Activated CD8-positive, alpha-beta memory T cell treated with anti-CD3 and anti-CD28 coated beads for 24 hours (primary cell): ENCODE results near the gene ZNF274.
"Not testable (repeated sequence)": the region's sequence is repeated elsewhere in the genome, so short reads cannot be mapped to it uniquely, and the experiment has no call there.

Experiments
- DNase-seq: peaks from one replicate; pipeline ENCODE4 v3.0.0-alpha.2; 2020

The ZNF274 gene

DNA sequence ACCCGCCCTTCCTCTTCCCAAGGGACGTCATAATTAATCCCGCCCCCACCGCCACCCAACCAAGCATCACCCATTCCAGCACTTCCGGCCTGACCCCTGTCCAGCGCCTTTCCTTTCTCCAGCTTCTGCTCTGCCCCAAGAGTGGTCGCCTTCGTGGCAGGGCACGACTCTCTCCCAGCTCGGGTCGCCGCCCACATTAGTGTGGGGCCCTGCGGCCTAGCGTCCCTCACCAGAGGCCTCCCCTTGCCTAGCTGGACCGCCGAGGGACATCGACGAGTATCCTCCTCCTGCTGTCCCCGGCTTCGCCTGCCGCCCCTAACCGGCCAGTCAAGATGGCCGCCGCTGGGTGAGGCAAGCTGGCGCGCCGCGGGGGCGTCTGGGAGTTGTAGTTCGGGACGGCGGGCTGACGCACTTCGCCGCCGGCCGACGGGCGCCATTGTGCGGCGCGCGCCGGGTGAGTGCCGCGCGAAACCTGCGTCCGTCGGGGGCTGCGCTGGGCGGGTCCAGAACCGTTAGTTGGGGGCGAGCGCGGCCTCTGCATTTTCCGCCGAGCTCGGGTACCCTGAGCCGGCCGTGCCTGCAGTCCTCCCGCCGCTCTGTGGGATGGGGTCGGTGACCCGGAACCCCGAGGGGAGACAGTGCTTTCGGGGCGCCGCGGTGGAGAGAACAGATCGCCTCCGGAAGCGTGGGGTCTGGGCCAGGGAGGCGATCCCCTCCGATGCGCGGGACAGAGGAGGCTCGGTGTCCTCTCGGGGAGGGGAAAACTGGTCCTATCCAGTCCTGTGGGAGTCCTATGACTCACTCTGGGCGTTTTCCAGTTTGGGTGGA, at the start of gene ZNF274:
TSS of gene ZNF274 (plus strand) at position 73 of the 828 bp plus-strand sequence. CDS start 905 bp downstream, outside the sequence.
- DNase-seq = peak; percentile 97

DNA sequence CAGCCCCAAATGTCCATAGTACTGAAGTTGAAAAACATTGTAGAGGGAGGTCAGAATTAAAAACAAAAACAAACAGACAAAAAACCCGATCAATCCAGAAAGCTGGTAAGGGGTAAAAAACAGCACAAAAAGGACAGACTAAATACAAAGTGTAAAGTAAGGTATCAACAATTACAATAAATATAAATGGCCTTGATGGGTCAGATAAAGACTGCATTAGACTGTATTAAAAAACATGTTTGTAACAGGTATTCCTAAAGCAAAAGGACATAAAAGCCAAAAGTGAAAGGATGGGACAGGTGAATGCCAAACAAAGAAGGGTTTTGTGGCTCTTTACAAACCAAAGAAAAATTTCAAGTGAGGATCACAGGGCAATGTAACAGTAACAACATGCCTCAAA, 48.6 kb upstream of the ZNF274 start:
- no peak for DNase-seq

DNA sequence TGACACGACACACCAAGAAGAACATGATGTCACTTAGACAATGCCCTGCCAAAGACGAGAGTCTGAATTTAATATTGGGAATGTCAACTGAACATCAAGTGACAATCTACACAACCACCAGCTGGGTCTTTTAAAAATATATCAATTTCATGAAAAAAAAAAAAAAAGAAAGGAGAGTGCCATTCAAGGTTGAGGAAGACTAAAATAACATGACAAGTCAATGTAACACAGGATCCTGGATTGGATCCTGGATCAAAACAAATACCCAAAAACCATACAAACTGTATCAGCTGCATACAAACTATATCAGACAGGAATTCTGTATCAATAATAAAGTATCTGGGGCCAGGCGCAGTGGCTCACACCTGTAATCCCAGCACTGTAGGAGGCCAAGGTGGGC, 37.0 kb upstream of the ZNF274 start:
- DNase-seq = no peak

DNA sequence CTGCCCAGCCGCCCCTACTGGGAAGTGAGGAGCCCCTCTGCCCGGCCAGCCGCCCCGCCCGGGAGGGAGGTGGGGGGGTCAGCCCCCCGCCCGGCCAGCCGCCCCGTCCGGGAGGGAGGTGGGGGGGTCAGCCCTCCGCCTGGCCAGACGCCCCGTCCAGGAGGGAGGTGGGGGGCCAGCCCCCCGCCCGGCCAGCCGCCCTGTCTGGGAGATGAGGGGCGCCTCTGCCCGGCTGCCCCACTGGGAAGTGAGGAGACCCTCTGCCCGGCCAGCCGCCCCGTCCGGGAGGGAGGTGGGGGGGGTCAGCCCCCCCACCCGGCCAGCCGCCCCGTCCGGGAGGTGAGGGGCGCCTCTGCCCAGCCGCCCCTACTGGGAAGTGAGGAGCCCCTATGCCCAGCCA, 35.4 kb upstream of the ZNF274 start:
- not testable (repeated sequence) for DNase-seq

DNA sequence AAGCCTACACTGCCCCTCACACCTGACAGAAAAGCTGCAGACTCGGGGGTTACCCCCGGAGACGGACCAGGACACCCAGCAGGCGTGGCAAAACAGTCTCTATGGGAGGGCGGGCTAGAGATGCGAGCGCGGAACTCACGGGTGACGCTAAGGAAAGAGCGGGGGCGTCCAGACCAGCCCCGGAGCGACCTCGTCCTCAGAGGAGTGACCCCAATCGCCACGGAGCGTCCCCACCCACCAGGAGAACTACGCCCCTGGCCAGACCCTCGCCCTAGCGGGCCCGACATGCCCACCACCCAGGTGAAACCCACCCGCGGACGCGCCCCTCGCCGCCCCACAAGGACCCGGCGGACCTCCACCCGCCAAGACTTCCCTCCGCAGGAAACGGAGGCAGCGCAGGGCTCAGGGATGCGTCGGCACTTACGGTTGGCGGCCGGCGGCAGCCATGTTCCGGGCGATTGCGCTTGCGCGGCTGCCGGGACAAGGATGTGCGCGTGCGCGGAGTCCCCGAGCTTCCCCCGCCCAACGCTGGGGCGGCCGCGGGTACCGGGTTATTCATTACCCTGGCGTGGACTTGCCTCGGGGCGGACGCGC, 32.4 kb upstream of the ZNF274 start, which contains the start of gene ZNF329:
TSS of gene ZNF329 (minus strand) at position 462 of the 594 bp plus-strand sequence. CDS start 21,286 bp downstream, outside the sequence.
- peak; percentile 99 for DNase-seq

DNA sequence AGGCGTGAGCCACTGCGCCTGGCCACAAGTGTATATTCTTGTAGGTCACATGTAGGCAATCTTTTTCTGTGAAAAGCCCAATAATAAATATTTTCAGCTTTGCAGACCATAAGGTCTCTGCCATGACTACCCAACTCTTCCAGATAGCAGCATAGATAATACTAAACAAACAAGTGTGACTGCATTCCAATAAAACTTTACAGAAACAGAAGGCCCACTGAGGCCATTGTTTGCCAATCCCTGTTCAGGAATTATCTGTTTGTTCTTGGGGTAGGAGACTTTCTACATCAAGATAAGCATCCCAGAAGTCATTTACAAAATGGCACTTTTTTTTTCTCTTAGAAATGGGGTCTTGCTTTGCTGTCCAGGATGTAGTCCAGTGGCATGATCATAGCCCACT, 29.5 kb upstream of the ZNF274 start:
- no peak for DNase-seq

DNA sequence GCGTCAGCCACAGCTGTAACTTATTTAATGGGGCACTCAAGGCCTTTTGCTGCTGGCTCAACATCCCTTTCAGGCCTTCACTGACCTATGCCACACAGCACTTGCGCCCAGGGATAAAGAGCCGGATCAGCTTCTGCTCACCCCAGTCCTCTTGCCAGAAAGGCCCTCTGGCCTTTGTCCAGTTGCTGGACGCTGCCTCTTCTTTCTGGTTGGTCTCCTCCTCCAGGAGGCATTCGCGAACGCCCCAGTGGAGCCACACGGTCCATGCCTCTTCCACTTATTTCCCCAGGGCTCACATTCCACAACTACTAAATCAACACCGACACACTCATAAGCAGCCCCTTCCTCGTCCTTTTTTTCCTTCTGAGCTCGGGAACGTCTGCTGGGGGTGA, 28.6 kb upstream of the ZNF274 start:
- DNase-seq = no peak

DNA sequence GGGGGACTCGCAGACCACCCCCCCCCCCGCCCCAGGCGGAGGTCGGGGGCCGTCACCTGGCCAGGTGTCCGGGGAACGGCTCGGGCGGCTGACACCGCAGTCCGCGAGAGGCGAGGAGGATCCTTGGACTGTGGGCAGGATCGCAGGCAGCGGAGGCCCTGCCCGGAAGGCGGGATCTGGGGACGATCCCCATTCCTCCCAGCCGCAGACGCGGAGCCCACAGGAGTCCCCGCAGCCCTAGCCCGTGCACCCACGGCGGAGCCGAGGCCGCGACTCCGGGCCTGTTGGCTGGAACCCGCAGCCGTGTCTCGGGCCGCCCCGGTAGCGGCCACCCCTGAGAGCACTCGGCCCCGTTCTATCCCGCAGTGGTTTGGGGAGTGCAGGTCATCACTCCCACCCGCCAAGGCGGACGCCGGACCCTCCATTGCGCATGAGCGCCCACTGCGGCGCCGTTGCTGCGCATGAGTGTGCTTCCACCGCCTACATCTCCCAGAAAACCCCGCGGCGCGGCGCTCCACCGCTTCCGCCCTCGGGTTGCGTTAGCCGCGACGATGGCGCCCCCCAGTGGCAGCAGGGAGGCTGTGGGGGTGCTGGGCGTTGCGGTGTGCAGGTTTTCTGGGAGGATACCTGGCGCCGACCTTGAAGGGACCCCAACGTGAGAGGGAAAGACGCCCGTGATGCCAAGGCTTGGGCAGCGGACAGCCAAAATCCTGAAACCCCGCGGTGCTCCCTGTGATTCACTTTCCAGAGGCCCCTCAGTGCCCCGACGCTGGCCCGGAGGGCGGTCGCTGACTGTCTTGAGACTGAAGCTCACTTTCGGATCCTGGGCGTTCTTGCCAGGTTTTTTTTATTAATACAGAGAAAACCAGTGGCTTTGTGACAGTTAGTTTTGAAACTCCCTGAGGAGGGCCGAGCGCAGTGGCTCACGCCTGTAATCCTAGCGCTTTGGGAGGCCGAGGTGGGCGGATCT, 27.9 kb upstream of the ZNF274 start:
- DNase-seq = peak; percentile 100

DNA sequence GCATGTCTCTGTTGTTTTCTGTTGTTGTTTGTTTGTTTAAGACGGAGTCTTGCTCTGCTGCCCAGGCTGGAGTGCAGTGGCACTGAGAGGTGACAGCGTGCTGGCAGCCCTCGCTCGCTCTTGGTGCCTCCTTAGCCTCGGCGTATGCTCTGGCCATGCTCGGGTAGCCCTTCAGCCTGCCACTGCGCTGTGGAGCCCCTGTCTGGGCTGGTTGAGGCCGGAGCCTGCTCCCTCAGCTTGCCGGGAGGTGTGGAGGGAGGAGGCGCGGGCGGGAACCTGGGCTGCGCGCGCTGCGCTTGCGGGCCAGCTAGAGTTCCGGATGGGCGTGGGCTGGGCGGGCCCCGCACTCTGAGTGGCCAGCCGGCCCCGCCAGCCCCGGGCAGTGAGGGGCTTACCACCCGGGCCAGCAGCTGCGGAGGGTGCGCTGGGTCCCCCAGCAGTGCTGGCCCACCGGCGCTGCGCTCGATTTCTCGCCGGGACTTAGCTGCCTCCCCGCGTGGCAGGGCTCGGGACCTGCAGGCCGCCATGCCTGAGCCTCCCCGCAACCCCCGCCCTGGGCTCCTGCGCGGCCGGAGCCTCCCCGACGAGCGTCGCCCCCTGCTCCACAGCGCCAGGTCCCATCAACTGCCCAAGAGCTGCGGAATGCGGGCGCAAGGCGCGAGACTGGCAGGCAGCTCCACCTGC, 25.7 kb upstream of the ZNF274 start:
- DNase-seq = no peak

DNA sequence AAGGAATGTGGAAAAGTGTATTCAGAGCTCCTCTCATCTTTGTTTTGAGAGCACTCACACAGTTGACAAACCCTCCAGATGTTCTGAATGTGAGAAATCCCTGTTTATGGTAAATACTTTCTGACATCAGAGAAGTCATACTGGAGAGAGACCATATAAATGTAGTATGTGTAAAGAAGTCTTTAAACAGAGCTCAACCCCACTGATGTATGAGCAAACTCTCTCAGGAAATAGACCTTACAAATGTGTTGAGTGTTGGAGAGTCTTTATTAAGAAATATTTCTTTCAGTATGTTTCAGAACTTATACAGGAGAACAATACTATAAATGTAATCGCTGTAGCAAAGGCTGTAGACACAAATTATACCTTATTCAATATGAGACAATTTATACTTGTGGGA, 16.6 kb upstream of the ZNF274 start:
- DNase-seq = no peak

DNA sequence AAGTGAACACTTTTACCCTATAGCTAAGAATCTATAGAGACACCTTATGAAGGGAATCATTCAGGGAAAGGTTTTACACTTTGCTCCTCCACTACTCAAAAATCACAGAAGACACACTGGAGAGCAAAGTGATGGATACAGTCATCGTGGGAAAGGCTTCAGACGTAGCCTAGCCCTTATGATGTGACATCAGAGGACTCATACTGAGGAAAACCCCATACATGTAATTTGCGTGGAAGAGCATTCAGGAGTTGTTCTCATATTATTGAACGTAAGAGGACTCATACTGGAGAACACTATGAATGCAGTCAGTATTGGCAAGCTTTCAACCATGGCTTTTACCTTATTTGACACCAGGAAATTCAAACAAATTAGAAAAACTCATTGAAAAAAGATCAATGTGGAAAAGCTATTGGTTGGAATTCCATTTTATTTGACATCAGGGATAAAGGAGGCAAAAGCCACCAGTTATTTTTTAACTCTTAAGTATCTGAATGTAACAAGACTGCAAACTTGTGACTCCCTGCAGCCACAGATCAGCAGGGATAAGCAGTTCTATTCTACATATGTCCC, 16.1 kb upstream of the ZNF274 start:
- DNase-seq = no peak

DNA sequence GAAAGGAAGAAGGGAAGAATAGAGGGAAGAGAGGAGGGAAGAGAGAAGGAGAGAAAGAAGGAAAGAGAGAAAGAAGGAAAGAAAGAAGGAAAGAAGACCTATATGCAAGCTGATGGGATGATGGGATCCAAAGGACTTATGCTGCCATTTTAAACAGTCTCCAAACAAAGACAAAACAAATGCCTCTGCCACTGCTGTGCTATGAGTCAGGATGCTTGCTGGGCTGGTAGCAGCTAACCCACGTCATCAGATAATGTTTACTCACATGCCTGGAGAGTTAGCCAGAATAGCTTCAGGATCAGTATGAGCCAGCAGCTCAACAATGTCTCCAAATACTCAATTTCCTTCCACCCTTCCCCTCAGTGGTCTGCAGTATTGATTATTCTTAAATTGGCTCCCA, 12.0 kb upstream of the ZNF274 start:
- no peak for DNase-seq

DNA sequence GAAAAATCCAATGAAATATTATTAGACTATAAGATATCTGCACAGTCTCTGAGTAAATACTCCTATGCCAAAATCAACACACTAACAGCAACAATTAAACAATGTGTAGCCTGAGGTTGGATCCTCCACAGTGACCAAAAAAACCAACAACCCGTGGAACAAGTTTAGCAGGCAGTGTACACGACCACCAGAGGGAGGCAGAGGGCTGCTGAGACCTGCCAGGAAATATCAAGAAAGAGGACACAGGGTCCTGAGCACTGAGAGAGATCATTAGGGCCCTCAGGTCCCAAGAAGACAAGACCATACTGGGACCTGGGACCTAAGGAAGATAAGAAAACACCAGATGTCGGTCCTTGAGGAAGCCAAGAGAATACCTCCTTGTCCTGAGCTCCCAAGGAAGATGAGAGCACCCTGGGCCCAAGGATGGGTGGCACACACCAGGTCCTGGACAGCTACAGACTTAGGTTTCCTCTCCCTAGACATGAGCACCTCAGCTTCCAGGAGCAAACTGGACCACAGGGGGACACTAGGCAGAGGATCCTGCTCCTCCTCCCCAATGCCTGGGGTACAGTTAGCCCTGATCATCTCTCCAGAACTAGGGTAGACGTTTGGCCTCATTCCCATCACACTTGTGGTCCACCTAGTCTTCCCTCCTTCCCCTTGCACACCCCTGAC, 822 bp upstream of the ZNF274 start:
- peak; percentile 75 for DNase-seq

DNA sequence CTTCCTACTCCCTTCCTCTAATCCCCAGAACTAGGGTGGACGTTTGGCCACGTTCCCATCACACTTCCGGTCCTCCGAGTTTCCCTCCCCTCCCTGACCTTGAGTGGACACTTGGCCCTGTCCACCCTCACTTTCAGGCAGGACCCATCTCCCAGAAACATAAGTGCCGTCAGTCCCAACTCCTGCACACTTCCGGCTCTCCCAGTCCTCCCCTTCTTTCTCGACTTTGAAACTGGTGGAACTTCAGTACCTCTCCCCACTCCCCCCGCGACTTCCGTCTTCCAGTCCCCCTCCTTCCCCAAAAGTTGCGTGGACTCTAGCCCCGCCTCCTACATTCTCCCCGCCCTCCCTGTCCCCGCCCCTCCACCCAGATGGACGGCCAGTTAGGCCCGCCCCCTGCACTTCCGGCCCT, 278 bp upstream of the ZNF274 start:
- no peak for DNase-seq

DNA sequence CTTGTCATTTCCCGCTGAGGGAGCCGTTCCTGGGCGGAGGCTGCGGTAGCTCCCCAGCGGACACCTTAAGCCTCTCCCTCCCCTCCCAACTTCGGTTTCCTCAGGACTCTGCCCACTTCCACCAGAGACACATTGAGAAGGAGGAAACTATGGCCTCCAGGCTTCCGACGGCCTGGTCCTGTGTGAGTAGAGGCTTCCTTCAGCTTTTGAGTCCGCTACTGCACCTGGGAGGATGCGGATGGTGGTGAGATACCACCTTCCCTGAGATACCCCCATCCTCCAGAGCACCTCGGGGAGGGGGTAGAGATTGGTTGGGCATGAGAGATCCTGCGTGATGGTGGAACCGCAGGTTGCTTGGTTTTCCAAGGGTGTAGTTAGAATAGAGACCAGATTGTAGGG, 955 bp downstream of the ZNF274 start:
- DNase-seq = no peak

DNA sequence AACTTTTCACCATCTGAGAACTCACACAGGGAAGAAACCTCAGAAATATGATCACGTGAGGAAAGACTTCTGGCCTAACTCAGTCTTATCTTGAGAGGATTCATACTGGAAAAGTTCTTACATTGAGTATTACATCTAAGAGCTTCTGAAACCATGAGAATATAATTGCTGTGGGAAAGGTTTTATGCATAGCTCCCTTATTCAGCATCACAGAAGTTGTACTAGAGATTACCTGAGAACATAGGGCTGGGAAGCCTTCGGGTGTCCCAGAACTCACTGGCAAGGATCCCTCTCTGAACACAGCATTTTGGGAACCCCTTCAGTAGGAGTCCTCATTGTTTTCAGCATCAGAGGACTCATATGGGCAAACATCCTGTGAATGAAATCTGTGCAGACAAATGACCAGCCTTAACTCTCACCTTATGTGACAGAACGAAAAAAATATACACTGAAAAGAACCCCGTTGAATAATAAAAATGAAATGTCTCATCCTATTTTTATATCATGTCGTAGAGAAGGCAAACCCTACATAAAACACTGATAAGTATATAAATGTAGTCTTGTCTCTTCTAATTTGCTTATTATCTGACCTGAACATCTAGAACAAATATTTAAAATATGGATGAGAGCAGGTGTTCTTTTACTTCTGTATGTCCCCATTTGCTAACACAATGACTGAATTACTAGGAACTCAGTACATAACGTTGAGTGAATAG, 14.2 kb downstream of the ZNF274 start:
- DNase-seq = no peak

DNA sequence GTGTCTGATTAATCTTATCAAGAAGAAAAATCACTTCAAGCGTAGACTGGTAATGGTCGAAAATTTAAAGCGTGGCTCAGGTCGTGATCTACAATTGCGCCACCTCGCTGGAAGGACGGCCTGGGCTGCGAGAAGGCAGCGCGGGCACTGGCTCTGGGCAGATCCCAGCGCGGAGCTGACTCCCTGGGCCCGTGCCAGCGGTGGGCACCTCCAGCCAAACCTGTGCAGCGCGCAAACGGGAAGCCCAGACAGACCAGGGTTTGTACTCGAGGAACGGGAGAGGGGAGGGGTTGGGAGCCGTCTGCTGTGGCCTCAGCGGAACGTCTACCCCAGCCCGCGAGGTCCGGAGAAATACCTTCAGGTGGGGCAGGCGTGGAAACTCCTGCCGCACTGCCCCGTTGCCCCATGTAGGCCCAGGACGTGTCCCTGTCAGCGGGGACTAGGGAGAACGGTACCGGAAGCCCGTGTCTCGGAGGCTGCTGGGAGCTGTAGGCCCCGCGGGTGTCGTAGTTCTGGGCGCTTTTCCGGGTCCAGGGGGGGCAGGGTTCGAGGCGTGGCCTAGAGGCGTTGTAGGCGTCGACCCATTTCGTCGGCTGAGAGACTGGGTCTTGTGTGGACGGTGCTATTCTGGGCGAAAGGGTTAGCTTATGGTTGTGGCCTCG, 21.1 kb downstream of the ZNF274 start:
- no peak for DNase-seq

DNA sequence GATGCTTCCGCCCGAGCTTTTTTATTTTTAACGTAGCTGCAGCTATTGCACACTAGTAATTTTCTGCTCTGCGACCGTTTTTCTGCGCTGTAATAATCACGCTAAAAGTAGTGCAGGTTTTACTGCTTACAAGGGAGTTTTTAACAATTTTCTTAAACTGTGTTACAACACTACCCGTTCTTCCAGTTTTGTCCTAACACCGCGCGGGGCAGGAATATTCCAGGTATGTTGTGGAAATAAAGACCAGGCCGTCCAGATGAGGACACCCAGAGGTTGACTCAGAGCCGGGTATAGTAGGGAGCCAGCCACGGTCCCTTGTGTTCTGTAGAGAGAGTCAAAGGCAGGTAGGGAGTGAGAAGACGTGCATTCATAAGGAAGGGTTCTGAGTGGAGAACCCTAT, 21.7 kb downstream of the ZNF274 start:
- no peak for DNase-seq

DNA sequence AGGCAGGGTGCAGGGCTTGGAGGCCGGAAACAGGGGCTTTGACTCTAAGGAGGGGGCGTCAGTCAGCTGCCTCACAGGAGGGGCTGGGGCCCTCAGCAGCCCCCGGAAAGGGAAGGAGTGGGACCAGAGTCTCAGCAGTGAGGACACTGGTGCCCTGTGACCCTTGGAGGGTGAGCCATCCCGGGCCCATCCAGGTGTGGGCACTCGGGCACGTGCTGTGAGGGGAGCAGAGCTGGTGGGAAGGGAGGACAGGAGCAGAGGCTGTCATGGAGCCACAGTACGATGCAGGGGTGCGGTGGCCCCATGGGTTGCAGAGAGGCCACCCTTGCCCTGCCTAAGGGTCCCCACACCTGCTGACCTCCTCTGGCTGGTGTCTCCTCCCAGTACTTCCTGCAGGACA, 26.7 kb downstream of the ZNF274 start:
- DNase-seq = no peak

DNA sequence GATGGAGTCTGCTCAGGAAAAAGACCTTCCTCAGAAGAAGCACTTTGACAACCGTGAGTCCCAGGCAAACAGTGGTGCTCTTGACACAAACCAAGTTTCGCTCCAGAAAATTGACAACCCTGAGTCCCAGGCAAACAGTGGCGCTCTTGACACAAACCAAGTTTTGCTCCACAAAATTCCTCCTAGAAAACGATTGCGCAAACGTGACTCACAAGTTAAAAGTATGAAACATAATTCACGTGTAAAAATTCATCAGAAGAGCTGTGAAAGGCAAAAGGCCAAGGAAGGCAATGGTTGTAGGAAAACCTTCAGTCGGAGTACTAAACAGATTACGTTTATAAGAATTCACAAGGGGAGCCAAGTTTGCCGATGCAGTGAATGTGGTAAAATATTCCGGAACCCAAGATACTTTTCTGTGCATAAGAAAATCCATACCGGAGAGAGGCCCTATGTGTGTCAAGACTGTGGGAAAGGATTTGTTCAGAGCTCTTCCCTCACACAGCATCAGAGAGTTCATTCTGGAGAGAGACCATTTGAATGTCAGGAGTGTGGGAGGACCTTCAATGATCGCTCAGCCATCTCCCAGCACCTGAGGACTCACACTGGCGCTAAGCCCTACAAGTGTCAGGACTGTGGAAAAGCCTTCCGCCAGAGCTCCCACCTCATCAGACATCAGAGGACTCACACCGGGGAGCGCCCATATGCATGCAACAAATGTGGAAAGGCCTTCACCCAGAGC, 29.6 kb downstream of the ZNF274 start:
- no peak for DNase-seq
